ENCODE data around the gene RELN. TPM values are rescaled to one million over a fixed set of nuclear protein-coding genes. Genes with fewer than 3 reads are reported as not detected.

Gene RELN
- total and polyA plus RNA-seq, 8 donors: 0.08 to 1.4 (median 0.64) TPM

GRCh38 chr7:103865442-103865841 is 124.0 kb downstream of the RELN start:
- no peaks in the 10 kb centered on the region for H3K9me3 ChIP-seq
- no peak for TF ChIP-seq CTCF (IDR thresholded peaks at IDR 0.05)
- no peaks in the 10 kb centered on the region for H3K36me3 ChIP-seq
- peaks cover 0 to 5% (median 0%) of the 10 kb centered on the region in 3 donors for H3K4me1 ChIP-seq
- FAIRE-seq (no peak), ATAC-seq (no peak), DNase-seq (no peak)
- H3K27ac ChIP-seq: no peak overlapping the region
- WGBS, 2 donors: 88 to 91% methylated on average over 5 of the region's 5 CpGs
- H3K4me3 ChIP-seq: no peak overlapping the region
- no peaks in the 10 kb centered on the region for H3K27me3 ChIP-seq
- intact Hi-C loops (cut with DNase I): no loop called here

GRCh38 chr7:103862302-103863035 is 127.0 kb downstream of the RELN start:
- DNase-seq (no peak), FAIRE-seq (no peak), ATAC-seq (no peak)
- Histone ChIP-seq H3K27ac (no peak overlapping the region), H3K4me3 (no peak overlapping the region), H3K27me3 (no peaks in the 10 kb centered on the region), H3K36me3 (no peaks in the 10 kb centered on the region), H3K9me3 (no peaks in the 10 kb centered on the region), H3K4me1 (peaks cover 0 to 5% (median 0%) of the 10 kb centered on the region in 3 donors)
- intact Hi-C loops (cut with DNase I): no loop called here
- TF ChIP-seq CTCF (IDR thresholded peaks at IDR 0.05): no peak
- 75 to 79% methylated on average over 4 of the region's 4 CpGs for WGBS, 2 donors

GRCh38 chr7:103859709-103860108 is 129.7 kb downstream of the RELN start:
- no peak for ATAC-seq
- no peak overlapping the region for H3K4me3 ChIP-seq
- WGBS, 2 donors: 69 to 84% methylated on average over 3 of the region's 3 CpGs
- no peaks in the 10 kb centered on the region for H3K27me3 ChIP-seq
- H3K9me3 ChIP-seq: no peaks in the 10 kb centered on the region
- DNase-seq: no peak
- TF ChIP-seq CTCF (IDR thresholded peaks at IDR 0.05): no peak
- H3K36me3 ChIP-seq: no peaks in the 10 kb centered on the region
- H3K4me1 ChIP-seq: no peaks in the 10 kb centered on the region
- FAIRE-seq: no peak
- intact Hi-C loops (cut with DNase I): no loop called here
- H3K27ac ChIP-seq: no peak overlapping the region

GRCh38 chr7:103857435-103857834 is 132.0 kb downstream of the RELN start:
- Histone ChIP-seq H3K4me3 (no peak overlapping the region), H3K27me3 (no peaks in the 10 kb centered on the region), H3K27ac (no peak overlapping the region), H3K36me3 (no peaks in the 10 kb centered on the region), H3K4me1 (no peaks in the 10 kb centered on the region), H3K9me3 (no peaks in the 10 kb centered on the region)
- no peak for DNase-seq
- intact Hi-C loops (cut with DNase I): no loop called here
- no peak for FAIRE-seq
- ATAC-seq: no peak
- 55 to 66% methylated on average over 4 of the region's 4 CpGs for WGBS, 2 donors
- TF ChIP-seq CTCF (IDR thresholded peaks at IDR 0.05): no peak

GRCh38 chr7:103856929-103857328 is 132.5 kb downstream of the RELN start:
- Histone ChIP-seq H3K36me3 (no peaks in the 10 kb centered on the region), H3K27ac (no peak overlapping the region), H3K9me3 (no peaks in the 10 kb centered on the region), H3K27me3 (no peaks in the 10 kb centered on the region), H3K4me1 (no peaks in the 10 kb centered on the region), H3K4me3 (no peak overlapping the region)
- ATAC-seq (no peak), FAIRE-seq (no peak), DNase-seq (no peak)
- intact Hi-C loops (cut with DNase I): no loop called here
- TF ChIP-seq CTCF (IDR thresholded peaks at IDR 0.05): no peak

All from pancreas (tissue), 10 donors.